Osteocyte (in vitro differentiated cells): Measurements from ENCODE around the gene EPRS1. TPM values are rescaled to one million over a fixed set of nuclear protein-coding genes. Genes with fewer than 3 reads are reported as not detected.
A peak's percentile ranks its signal among the peaks of the same experiment; 100 is the strongest.

Experiments used
- DNase-seq: peaks from one replicate; pipeline ENCODE4 v3.0.0; 2021; ENCODE audit warnings: mixed read lengths; ENCODE audit not compliant: unreplicated experiment; ENCODE audit errors: extremely low spot score
- H3K27ac Mint-ChIP-seq: one replicate; pipeline ENCODE4 v1.8.0; 2021; ENCODE audit warnings: mild to moderate bottlenecking, mixed read lengths; ENCODE audit not compliant: unreplicated experiment
- H3K27me3 Mint-ChIP-seq: one replicate; pipeline ENCODE4 v1.8.0; 2021; ENCODE audit warnings: mixed read lengths; ENCODE audit not compliant: unreplicated experiment
- H3K36me3 Mint-ChIP-seq: one replicate; pipeline ENCODE4 v1.8.0; 2021; ENCODE audit warnings: mixed read lengths; ENCODE audit not compliant: unreplicated experiment
- H3K4me1 Mint-ChIP-seq: one replicate; pipeline ENCODE4 v1.8.0; 2021; ENCODE audit warnings: mixed read lengths; ENCODE audit not compliant: unreplicated experiment
- H3K4me3 Mint-ChIP-seq: one replicate; pipeline ENCODE4 v1.8.0; 2021; ENCODE audit warnings: mild to moderate bottlenecking, moderate library complexity, mixed read lengths; ENCODE audit not compliant: unreplicated experiment
- H3K9me3 Mint-ChIP-seq: one replicate; pipeline ENCODE4 v1.8.0; 2021; ENCODE audit warnings: mixed read lengths; ENCODE audit not compliant: unreplicated experiment
- total RNA-seq: library from RNA; stranded (reverse); gene quantifications from 2 replicates; pipeline ENCODE4 v1.2.1, GENCODE V29; 2021
- TF ChIP-seq, protein P1 (sequence below): fragments of 200-600 bp; sonication (generic); IDR thresholded peaks from 2 replicates; pipeline ENCODE4 v1.5.0; 2021; ENCODE audit warnings: antibody characterized with exemption, mild to moderate bottlenecking, moderate library complexity

The EPRS1 gene
- total RNA-seq, 1 donor from 2014 or later: 165 TPM

GRCh38 chr1:220012259-220012658, 34.0 kb downstream of the EPRS1 start:
- Mint-ChIP-seq H3K4me1 (peaks cover 6% of the 10 kb centered on the region), H3K4me3 (no peak overlapping the region), H3K27me3 (no peaks in the 10 kb centered on the region), H3K36me3 (peaks cover 54% of the 10 kb centered on the region), H3K9me3 (no peaks in the 10 kb centered on the region), H3K27ac (peak overlapping the region; percentile 28)
- TF ChIP-seq, protein P1, sequence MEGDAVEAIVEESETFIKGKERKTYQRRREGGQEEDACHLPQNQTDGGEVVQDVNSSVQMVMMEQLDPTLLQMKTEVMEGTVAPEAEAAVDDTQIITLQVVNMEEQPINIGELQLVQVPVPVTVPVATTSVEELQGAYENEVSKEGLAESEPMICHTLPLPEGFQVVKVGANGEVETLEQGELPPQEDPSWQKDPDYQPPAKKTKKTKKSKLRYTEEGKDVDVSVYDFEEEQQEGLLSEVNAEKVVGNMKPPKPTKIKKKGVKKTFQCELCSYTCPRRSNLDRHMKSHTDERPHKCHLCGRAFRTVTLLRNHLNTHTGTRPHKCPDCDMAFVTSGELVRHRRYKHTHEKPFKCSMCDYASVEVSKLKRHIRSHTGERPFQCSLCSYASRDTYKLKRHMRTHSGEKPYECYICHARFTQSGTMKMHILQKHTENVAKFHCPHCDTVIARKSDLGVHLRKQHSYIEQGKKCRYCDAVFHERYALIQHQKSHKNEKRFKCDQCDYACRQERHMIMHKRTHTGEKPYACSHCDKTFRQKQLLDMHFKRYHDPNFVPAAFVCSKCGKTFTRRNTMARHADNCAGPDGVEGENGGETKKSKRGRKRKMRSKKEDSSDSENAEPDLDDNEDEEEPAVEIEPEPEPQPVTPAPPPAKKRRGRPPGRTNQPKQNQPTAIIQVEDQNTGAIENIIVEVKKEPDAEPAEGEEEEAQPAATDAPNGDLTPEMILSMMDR: no peak
- DNase-seq: no peak

GRCh38 chr1:220011620-220012019, 34.7 kb downstream of the EPRS1 start:
- Mint-ChIP-seq H3K27ac (no peak overlapping the region), H3K36me3 (peaks cover 55% of the 10 kb centered on the region), H3K4me1 (peaks cover 6% of the 10 kb centered on the region), H3K27me3 (no peaks in the 10 kb centered on the region), H3K4me3 (no peak overlapping the region), H3K9me3 (no peaks in the 10 kb centered on the region)
- TF ChIP-seq, protein P1: no peak
- no peak for DNase-seq

GRCh38 chr1:220007438-220007837, 38.9 kb downstream of the EPRS1 start:
- no peak for DNase-seq
- Mint-ChIP-seq H3K27ac (no peak overlapping the region), H3K4me1 (no peaks in the 10 kb centered on the region), H3K27me3 (no peaks in the 10 kb centered on the region), H3K36me3 (peaks cover 42% of the 10 kb centered on the region), H3K4me3 (no peak overlapping the region), H3K9me3 (no peaks in the 10 kb centered on the region)
- TF ChIP-seq, protein P1: no peak

- TF ChIP-seq, protein P1: no peak
- DNase-seq: no peak
- no peaks in the 10 kb centered on the region for H3K27me3 Mint-ChIP-seq
- H3K4me3 Mint-ChIP-seq: no peak overlapping the region
- H3K36me3 Mint-ChIP-seq: peaks cover 36% of the 10 kb centered on the region
- H3K27ac Mint-ChIP-seq: no peak overlapping the region
- H3K9me3 Mint-ChIP-seq: no peaks in the 10 kb centered on the region
- peaks cover 12% of the 10 kb centered on the region for H3K4me1 Mint-ChIP-seq
These were observed 40.8 kb downstream of the EPRS1 start for GRCh38 chr1:220005489-220005888.

- peaks cover 29% of the 10 kb centered on the region for H3K36me3 Mint-ChIP-seq
- no peaks in the 10 kb centered on the region for H3K9me3 Mint-ChIP-seq
- H3K4me1 Mint-ChIP-seq: peaks cover 12% of the 10 kb centered on the region
- H3K4me3 Mint-ChIP-seq: no peak overlapping the region
- TF ChIP-seq, protein P1: no peak
- DNase-seq: no peak
- H3K27me3 Mint-ChIP-seq: no peaks in the 10 kb centered on the region
- H3K27ac Mint-ChIP-seq: no peak overlapping the region
These were observed 42.5 kb downstream of the EPRS1 start for GRCh38 chr1:220003610-220004299.
